Measurements from ENCODE around the gene ABCC6.

GRCh38 chr16:16099320-16099719 lies 124.0 kb downstream of the ABCC6 start:
- TF ChIP-seq CTCF (IDR thresholded peaks at IDR 0.05), result no peak
- no peak for TF ChIP-seq POLR2A (IDR thresholded peaks at IDR 0.05)
- TF ChIP-seq EP300 (IDR thresholded peaks at IDR 0.05; ENCODE audit: low read depth), result no peak
